ENCODE data around the gene AGBL5. TPM values are rescaled to one million over a fixed set of nuclear protein-coding genes. Genes with fewer than 3 reads are reported as not detected.

Gene AGBL5
- total RNA-seq, 1 experiment from 2014 or later, result 25.8 TPM

DNA sequence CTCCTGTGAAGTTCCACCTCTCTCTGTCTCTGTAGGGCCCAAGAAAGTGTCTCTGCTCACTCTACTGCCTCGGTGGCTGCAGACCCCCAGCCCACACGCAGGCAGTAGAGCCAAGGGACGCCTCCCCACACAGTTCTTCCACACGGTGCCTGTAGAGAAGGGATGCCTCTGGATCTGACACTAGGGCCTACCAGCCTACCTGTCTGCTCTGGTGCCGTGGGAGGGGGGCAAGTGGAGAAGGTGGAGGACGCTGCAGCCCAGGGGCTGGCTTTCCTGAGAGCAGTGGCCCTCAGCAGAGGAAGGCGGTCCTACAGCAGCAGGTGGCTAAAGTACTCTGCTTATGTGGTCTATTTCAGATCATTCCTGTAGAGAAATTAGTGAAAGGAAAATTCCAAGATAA, 27.7 kb upstream of the AGBL5 start:
- no peak for DNase-seq (ENCODE audit: low read depth)

GRCh38 chr2:27024188-27024587, 27.3 kb upstream of the AGBL5 start:
- no peak for DNase-seq (ENCODE audit: low read depth)

DNA sequence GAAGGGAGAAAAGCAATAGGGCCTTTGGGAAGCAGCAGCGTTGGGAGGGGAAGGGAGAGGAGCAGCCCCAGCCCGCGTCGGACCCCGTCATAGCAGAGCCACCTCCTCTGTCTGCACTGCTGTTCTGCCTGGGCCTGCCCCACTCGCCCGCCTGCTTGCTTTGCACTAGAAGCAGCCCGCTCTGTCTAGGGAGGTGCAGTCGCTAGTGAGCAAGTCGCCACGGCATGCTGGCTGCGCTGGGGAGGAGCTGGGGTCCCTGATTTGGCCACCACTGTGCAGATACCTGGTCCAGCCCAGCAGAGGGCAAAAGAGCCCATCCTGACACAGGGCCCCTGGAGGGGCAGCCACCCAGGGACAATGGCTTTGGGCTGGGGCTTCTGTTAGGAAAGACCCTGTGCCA, 26.7 kb upstream of the AGBL5 start:
- DNase-seq (ENCODE audit: low read depth), result no peak

DNA sequence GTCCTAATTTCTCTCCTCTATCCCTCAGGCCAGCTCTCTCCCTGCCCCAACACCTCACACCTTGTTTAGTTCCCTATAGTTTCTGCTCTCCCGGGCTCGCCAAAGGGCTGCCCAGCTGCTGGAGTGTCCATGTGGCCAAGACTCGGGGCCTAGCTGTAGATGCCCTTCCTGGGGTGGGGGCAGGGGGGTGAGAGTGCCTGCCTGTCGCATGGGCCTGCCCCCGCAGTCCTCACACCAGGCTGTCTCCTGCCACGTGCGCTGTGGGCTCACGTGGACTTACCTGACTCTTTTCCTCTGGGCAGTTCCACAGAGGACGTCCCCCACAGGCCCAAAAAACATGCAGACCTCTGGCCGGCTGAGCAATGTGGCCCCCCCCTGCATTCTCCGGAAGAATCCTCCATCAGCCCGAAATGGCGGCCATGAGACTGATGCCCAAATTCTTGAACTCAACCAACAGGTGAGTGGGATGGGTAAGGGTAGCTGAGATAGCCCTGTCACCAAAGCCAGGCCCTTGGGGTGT, 26.1 kb upstream of the AGBL5 start:
- no peak for DNase-seq (ENCODE audit: low read depth)

GRCh38 chr2:27025861-27026851, 25.3 kb upstream of the AGBL5 start:
- DNase-seq (ENCODE audit: low read depth), result no peak

DNA sequence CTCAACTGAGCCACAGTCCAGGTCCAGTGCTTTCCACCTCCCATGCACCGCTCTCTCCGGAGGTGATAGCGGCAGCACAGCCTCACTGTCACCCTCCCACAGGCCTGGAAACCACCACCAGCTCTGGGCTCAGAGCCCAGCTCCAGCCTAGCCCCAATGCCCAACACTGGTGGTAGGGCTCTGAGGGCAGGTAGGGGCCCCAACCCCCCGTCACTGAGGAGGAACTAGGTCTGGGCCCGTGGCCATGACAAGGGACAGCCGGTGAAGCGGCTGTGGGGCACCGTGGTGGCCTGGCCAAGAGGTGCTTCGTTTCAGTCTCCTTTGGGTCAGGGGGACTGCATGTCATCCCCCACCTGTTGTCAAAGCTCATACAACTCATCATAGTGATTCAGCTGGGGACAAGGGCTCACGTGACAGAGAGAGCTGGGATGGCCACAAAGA, 24.2 kb upstream of the AGBL5 start:
- no peak for DNase-seq (ENCODE audit: low read depth)

- DNase-seq (ENCODE audit: low read depth), result peak; percentile 36
These were observed 22.4 kb upstream of the AGBL5 start for GRCh38 chr2:27029051-27029450.

DNA sequence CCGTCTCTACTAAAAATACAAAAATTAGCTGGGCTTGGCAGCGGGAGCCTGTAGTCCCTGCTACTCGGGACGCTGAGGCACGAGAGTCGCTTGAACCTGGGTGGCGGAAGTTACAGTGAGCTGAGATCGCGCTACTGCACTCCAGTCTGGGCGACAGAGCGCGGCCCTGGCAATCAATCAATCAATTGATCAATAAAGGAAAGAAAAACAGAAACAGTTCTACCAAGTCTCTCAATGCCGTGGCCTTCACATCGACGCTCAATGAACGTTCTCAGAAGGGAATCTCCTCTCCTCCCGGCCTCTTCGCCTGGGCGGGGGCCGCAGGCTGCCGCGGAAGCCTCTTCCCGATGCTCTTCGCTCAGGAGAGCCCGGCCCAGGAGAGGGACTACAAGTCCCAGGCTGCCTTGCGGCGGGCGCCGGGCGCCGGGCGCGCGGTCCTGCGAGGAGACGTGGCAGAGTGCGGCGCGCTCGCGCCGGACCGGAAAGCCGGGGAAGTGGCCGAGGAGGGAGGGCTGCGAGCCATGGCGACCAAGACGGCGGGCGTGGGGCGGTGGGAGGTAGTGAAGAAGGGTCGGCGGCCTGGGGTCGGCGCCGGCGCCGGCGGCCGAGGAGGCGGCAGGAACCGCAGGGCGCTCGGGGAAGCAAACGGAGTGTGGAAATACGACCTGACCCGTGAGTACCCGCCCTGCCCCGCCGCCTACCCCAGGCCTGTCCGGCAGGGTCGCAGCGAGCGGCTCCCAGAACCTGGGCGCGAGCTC, 18.8 kb upstream of the AGBL5 start, which contains the start of gene TMEM214:
Gene TMEM214, plus strand, starts transcription at position 471 of the 758 bp plus-strand sequence. Its CDS starts 51 bp downstream, at position 522.
- DNase-seq (ENCODE audit: low read depth), result peak; percentile 85

- no peak for DNase-seq (ENCODE audit: low read depth)
These were observed 18.1 kb upstream of the AGBL5 start for GRCh38 chr2:27033253-27033852.

GRCh38 chr2:27038012-27038411, 13.5 kb upstream of the AGBL5 start:
- DNase-seq (ENCODE audit: low read depth), result no peak

DNA sequence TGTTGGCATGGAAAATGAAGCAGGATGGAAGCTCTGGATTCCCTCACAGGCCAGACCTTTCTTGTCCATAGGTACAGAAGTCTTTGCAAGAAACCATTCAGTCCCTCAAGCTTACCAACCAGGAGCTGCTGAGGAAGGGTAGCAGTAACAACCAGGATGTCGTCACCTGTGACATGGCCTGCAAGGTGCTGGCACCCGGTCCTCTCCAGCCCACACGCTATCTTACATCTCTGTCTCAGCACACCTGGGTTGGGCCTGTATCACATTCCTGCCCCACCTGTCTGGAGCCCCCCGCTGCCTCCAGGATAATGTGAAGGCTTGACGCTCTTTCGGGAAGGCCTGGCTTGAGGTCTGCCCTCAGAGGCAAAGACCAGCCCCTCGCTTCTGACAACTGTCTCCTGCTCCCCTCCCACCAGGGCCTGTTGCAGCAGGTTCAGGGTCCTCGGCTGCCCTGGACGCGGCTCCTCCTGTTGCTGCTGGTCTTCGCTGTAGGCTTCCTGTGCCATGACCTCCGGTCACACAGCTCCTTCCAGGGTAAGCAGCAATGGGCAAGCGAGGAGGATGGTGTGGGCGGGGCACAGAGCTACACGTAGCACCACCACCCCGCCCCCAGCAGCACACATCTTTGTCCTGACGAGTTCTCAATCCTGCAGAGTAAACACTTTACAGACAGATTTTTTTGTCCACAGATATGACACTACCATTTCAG, 12.7 kb upstream of the AGBL5 start:
- DNase-seq (ENCODE audit: low read depth), result no peak

- DNase-seq (ENCODE audit: low read depth), result no peak
These were observed 12.0 kb upstream of the AGBL5 start for GRCh38 chr2:27039426-27039825.

GRCh38 chr2:27039871-27040270, 11.6 kb upstream of the AGBL5 start:
- DNase-seq (ENCODE audit: low read depth), result no peak

DNA sequence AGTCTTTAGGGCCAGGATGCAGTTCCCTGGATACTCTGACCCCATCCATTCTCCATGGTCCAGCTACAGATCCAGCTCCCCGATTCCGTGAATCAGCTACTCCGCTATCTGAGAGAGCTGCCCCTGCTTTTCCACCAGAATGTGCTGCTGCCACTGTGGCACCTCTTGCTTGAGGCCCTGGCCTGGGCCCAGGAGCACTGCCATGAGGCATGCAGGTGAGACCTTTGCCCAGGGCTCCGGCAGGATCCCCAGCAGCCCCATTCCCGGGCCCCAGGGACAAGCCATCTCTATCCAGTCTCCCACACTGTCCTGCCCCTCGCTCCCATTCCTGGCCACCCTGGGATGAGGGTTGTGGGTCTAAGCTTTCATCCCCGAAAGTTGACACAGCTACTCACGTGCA, 11.2 kb upstream of the AGBL5 start:
- no peak for DNase-seq (ENCODE audit: low read depth)

DNA sequence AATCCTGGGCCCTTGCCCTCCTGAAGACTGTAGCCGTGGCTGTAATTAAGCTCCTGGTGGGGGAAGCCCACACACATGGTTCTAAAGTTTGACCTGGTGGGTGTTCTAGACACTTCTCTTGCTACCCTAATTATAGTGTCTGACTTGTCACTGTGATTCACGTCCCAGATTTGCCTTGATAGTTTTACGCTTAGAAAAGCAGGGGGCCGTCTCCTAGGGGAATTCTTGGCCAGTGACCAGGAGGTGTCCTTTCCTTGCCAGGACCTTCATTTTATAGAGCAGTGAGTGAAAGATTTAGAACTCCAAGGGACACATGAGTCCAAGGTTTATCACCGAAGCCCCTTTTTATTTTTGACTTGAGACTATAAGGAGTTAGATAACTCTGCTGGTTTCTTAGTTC, 9.7 kb upstream of the AGBL5 start:
- DNase-seq (ENCODE audit: low read depth), result peak; percentile 30

GRCh38 chr2:27042159-27042661, 9.3 kb upstream of the AGBL5 start:
- peak; percentile 24 for DNase-seq (ENCODE audit: low read depth)

- DNase-seq (ENCODE audit: low read depth), result peak; percentile 15
These were observed 8.4 kb upstream of the AGBL5 start for GRCh38 chr2:27042985-27043634.

DNA sequence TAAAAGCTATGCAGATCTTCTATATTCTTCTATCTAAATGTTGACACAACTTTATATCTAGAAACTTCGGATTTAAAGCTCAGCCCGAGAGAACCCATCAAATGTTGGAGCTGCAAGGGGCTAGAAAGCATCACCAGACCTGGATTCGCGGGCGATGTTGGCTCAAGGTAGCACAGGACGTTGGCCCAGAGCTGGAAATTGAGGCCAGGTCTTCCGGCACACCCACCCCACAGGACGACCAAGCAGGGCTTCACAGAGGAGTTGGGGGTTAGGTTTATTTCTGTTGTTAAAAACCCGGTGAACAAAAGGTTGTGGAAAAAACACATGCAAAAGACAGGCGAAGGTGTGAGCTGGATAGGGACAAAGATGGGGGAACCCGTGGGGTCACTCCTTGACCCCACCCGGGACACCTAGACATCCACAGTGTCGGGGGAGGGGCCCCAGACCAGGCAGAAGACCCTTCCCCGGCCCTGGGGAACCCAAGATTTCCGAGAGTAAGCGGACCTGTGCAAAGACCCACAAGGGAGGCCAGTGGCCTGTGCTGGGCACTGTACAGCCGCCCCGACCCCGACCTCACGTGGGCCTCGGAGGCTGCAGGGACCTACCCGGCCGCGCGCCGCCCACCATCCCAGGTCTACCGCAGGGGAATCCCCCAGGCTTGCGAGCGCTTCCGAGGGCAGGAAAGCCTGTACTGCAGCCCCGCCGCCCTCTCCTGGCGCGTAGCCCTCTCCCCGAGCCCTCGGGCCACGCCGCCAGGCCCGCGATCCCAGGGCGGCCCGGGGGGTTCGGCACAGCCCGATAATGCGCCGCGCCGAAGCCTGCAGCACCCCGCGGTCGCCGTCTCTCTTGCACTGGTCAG, 1.8 kb upstream of the AGBL5 start:
- DNase-seq (ENCODE audit: low read depth), result no peak

DNA sequence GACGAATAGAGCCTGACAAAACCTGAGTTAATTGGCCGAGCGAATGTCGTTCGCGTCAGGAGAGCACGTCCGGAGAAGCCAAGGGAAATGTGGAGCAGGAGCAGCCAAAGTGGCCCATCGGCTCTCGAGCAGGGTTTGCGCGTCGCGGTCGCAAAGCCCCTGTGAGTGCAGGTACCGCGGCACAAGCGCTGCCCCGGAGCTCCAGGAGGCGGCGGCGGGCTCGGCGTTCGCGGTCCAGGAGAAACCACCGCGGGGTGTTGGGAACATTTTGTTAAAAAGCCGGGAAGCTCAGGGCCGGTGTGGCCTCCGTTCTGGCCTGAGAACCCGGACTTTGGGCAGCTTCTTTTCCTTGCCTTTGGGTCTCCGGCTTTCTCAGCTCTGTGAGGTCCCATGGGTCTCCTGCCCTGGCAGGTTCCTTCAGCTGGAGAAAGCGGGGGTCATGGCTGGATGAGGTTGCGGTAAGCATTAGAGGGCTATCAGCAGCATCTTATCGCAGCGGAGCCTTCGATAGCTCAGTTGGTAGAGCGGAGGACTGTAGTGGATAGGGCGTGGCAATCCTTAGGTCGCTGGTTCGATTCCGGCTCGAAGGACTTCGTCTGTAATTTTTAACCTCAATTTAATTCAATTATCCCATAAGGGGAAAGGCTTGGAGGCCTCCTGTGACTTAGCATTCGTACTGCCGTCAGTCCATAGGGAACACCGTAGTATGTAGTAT, 1.0 kb upstream of the AGBL5 start:
- peak; percentile 91 for DNase-seq (ENCODE audit: low read depth)

All from M059J (cell line).